ENCODE results near the gene LRRC15.
A peak's percentile ranks its signal among the peaks of the same experiment; 100 is the strongest.

Gene LRRC15

GRCh38 chr3:194384569-194385001 lies 15.0 kb upstream of the LRRC15 start:
- no peak for DNase-seq (ENCODE audit: low spot score)

- no peak for DNase-seq (ENCODE audit: low spot score)
Measured at GRCh38 chr3:194384156-194384555, 14.6 kb upstream of the LRRC15 start.

- no peak for DNase-seq (ENCODE audit: low spot score)
Measured at GRCh38 chr3:194383276-194383940, 13.9 kb upstream of the LRRC15 start.

- DNase-seq (ENCODE audit: low spot score), result no peak
Measured at GRCh38 chr3:194382892-194383223, 13.3 kb upstream of the LRRC15 start.

GRCh38 chr3:194382196-194382891 lies 12.8 kb upstream of the LRRC15 start:
- no peak for DNase-seq (ENCODE audit: low spot score)

- no peak for DNase-seq (ENCODE audit: low spot score)
Measured at GRCh38 chr3:194381460-194381875, 11.9 kb upstream of the LRRC15 start.

GRCh38 chr3:194380326-194380725 lies 10.8 kb upstream of the LRRC15 start:
- DNase-seq (ENCODE audit: low spot score), result no peak

GRCh38 chr3:194379651-194380050 lies 10.1 kb upstream of the LRRC15 start:
- DNase-seq (ENCODE audit: low spot score), result no peak

GRCh38 chr3:194379231-194379630 lies 9.7 kb upstream of the LRRC15 start:
- no peak for DNase-seq (ENCODE audit: low spot score)

GRCh38 chr3:194377708-194378107 lies 8.2 kb upstream of the LRRC15 start:
- DNase-seq (ENCODE audit: low spot score), result no peak

- no peak for DNase-seq (ENCODE audit: low spot score)
Measured at GRCh38 chr3:194376241-194376560, 6.7 kb upstream of the LRRC15 start.

GRCh38 chr3:194375473-194376240 lies 6.1 kb upstream of the LRRC15 start:
- no peak for DNase-seq (ENCODE audit: low spot score)

GRCh38 chr3:194374935-194375334 lies 5.4 kb upstream of the LRRC15 start:
- DNase-seq (ENCODE audit: low spot score), result no peak

- DNase-seq (ENCODE audit: low spot score), result no peak
Measured at GRCh38 chr3:194373899-194374298, 4.4 kb upstream of the LRRC15 start.

- no peak for DNase-seq (ENCODE audit: low spot score)
Measured at GRCh38 chr3:194373028-194373427, 3.5 kb upstream of the LRRC15 start.

GRCh38 chr3:194370753-194371152 lies 1.2 kb upstream of the LRRC15 start:
- no peak for DNase-seq (ENCODE audit: low spot score)

- DNase-seq (ENCODE audit: low spot score), result no peak
Measured at GRCh38 chr3:194368918-194369317, 625 bp downstream of the LRRC15 start.

- peak; percentile 69 for DNase-seq (ENCODE audit: low spot score)
Measured at GRCh38 chr3:194367992-194368841, 1.3 kb downstream of the LRRC15 start.

- no peak for DNase-seq (ENCODE audit: low spot score)
Measured at GRCh38 chr3:194365978-194366490, 3.5 kb downstream of the LRRC15 start.

- no peak for DNase-seq (ENCODE audit: low spot score)
Measured at GRCh38 chr3:194365526-194365925, 4.0 kb downstream of the LRRC15 start.

- DNase-seq (ENCODE audit: low spot score), result no peak
Measured at GRCh38 chr3:194364652-194365434, 4.7 kb downstream of the LRRC15 start.
